ENCODE data around the gene RXFP1.

RXFP1 gene

DNA sequence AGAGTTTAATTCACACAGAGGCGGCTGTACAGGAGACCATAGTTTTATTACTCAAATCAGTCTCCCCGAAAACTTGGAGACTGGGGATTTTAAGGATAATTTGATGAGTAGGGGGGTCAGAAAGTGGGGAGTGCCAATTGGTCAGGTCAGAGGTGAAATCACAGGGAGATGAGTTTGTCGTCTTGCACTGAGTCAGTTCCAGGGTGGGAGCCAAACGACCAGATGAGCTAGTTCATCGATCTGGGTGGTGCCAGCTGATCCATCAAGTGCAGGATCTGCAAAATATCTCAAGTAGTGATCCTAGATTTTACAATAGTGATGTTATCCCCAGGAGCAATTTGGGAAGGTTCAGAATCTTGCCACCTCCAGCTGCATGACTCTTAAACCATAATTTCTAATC is 154.4 kb downstream of the RXFP1 start:
- Histone ChIP-seq H3K27me3 (ENCODE audit: control insufficient read depth in 5 of 5, insufficient read depth in 4 of 5, low read length in 5 of 5) (peaks cover 0 to 2% (median 0%) of the 10 kb centered on the region in 5 donors), H3K4me1 (ENCODE audit: control insufficient read depth in 5 of 5, insufficient read depth in 5 of 5, low read length in 5 of 5) (peaks cover 4 to 26% (median 16%) of the 10 kb centered on the region in 5 donors), H3K4me3 (ENCODE audit: low read depth in 1 of 5, low read length in 5 of 5) (no peak overlapping the region), H3K36me3 (ENCODE audit: control insufficient read depth in 5 of 5, insufficient read depth in 5 of 5, low read length in 5 of 5) (no peaks in the 10 kb centered on the region), H3K9me3 (ENCODE audit: control insufficient read depth in 5 of 5, low read length in 5 of 5) (no peaks in the 10 kb centered on the region), H3K27ac (ENCODE audit: low read depth, low read length) (no peak overlapping the region), H3K9ac (ENCODE audit: low read length in 5 of 5) (no peak overlapping the region)

DNA sequence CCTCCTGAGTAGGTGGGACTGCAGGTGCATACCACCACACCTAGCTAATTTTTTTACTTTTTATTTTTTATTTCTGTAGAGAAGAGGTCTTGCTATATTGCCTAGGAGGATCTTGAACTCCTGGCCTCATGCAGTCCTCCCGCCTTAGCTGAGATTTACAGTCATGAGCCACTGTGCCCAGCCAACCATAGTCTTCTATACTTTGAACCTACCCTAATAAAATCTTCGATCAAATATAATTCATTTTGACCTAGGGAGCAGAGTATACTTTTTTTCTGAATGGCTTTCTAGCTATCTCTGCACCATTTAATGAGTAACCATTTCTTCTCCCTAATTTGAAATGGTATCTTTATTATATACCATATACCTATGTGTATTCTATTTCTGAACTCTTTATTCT is 157.1 kb downstream of the RXFP1 start:
- H3K36me3 ChIP-seq (ENCODE audit: control insufficient read depth in 5 of 5, insufficient read depth in 5 of 5, low read length in 5 of 5), result peaks cover 0 to 4% (median 0%) of the 10 kb centered on the region in 5 donors
- H3K4me1 ChIP-seq (ENCODE audit: control insufficient read depth in 5 of 5, insufficient read depth in 5 of 5, low read length in 5 of 5), result peaks cover 0 to 19% (median 8%) of the 10 kb centered on the region in 5 donors
- no peaks in the 10 kb centered on the region for H3K9me3 ChIP-seq (ENCODE audit: control insufficient read depth in 5 of 5, low read length in 5 of 5)
- no peak overlapping the region for H3K27ac ChIP-seq (ENCODE audit: low read depth, low read length)
- H3K4me3 ChIP-seq (ENCODE audit: low read depth in 1 of 5, low read length in 5 of 5), result no peak overlapping the region
- no peak overlapping the region for H3K9ac ChIP-seq (ENCODE audit: low read length in 5 of 5)
- no peaks in the 10 kb centered on the region for H3K27me3 ChIP-seq (ENCODE audit: control insufficient read depth in 5 of 5, insufficient read depth in 4 of 5, low read length in 5 of 5)

DNA sequence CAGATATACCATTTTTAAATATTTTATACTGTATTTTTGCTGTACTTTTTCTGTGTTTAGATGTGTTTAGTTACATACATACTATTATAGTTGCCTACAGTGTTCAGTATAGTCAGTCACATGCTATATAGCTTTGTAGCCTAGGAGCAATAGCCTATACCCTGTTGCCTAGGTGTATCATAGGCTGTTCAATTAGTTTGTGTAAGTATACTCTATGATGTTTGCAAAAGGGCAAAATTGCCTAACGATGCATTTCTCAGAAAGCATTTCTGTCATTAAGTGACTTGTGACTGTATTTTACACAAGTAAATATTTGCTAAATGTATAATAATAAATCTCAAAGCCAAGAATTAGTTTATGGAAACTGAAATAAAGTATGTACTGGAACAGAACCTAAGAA is 159.9 kb downstream of the RXFP1 start:
- Histone ChIP-seq H3K4me3 (ENCODE audit: low read depth in 1 of 5, low read length in 5 of 5) (no peak overlapping the region), H3K9me3 (ENCODE audit: control insufficient read depth in 5 of 5, low read length in 5 of 5) (no peaks in the 10 kb centered on the region), H3K27ac (ENCODE audit: low read depth, low read length) (peak overlapping the region; percentile 14), H3K36me3 (ENCODE audit: control insufficient read depth in 5 of 5, insufficient read depth in 5 of 5, low read length in 5 of 5) (peaks cover 8 to 22% (median 17%) of the 10 kb centered on the region in 5 donors), H3K4me1 (ENCODE audit: control insufficient read depth in 5 of 5, insufficient read depth in 5 of 5, low read length in 5 of 5) (peaks cover 0 to 13% (median 8%) of the 10 kb centered on the region in 5 donors), H3K27me3 (ENCODE audit: control insufficient read depth in 5 of 5, insufficient read depth in 4 of 5, low read length in 5 of 5) (no peaks in the 10 kb centered on the region), H3K9ac (ENCODE audit: low read length in 5 of 5) (no peak overlapping the region)

DNA sequence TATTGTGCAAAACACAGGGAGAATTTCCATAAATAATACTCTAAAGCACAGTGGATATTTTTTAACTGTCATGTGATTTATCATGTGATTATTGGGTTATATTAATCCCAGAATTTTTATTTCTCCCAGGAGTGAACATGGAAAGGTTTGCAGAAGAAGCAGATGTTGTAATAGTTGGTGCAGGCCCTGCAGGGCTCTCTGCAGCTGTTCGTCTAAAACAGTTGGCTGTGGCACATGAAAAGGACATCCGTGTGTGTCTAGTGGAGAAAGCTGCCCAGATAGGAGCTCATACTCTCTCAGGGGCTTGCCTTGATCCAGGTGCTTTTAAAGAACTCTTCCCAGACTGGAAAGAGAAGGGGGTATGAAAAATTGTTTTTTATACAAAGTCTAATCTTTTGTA is 160.4 kb downstream of the RXFP1 start:
- Histone ChIP-seq H3K9me3 (ENCODE audit: control insufficient read depth in 5 of 5, low read length in 5 of 5) (no peaks in the 10 kb centered on the region), H3K4me1 (ENCODE audit: control insufficient read depth in 5 of 5, insufficient read depth in 5 of 5, low read length in 5 of 5) (peaks cover 0 to 13% (median 8%) of the 10 kb centered on the region in 5 donors), H3K27ac (ENCODE audit: low read depth, low read length) (peak overlapping the region; percentile 14), H3K4me3 (ENCODE audit: low read depth in 1 of 5, low read length in 5 of 5) (no peak overlapping the region), H3K36me3 (ENCODE audit: control insufficient read depth in 5 of 5, insufficient read depth in 5 of 5, low read length in 5 of 5) (peaks cover 12 to 26% (median 22%) of the 10 kb centered on the region in 5 donors), H3K27me3 (ENCODE audit: control insufficient read depth in 5 of 5, insufficient read depth in 4 of 5, low read length in 5 of 5) (no peaks in the 10 kb centered on the region), H3K9ac (ENCODE audit: low read length in 5 of 5) (no peak overlapping the region)

DNA sequence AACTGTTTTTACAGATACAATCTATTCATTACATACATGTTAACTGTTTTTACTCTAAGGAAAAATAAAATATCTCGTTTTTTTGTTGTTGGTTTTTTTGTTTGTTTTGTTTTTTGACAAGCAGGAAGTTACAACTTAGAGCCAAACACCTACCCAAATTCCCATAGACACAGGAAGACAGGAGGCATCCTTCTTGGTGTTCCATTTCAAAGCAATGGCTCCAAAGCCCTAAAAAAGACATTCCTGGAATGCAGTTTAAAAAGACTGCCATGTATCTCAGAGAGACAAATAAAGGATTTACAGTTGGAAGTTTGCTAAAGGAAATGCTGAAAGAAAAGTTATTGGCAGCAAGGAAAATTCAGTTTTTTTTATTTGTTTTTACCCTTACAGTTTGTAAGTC is 167.1 kb downstream of the RXFP1 start:
- H3K4me1 ChIP-seq (ENCODE audit: control insufficient read depth in 5 of 5, insufficient read depth in 5 of 5, low read length in 5 of 5), result peaks cover 0 to 6% (median 0%) of the 10 kb centered on the region in 5 donors
- H3K4me3 ChIP-seq (ENCODE audit: low read depth in 1 of 5, low read length in 5 of 5), result no peak overlapping the region
- no peak overlapping the region for H3K9ac ChIP-seq (ENCODE audit: low read length in 5 of 5)
- H3K27me3 ChIP-seq (ENCODE audit: control insufficient read depth in 5 of 5, insufficient read depth in 4 of 5, low read length in 5 of 5), result no peaks in the 10 kb centered on the region
- no peak overlapping the region for H3K27ac ChIP-seq (ENCODE audit: low read depth, low read length)
- H3K9me3 ChIP-seq (ENCODE audit: control insufficient read depth in 5 of 5, low read length in 5 of 5), result no peaks in the 10 kb centered on the region
- H3K36me3 ChIP-seq (ENCODE audit: control insufficient read depth in 5 of 5, insufficient read depth in 5 of 5, low read length in 5 of 5), result peaks cover 18 to 42% (median 35%) of the 10 kb centered on the region in 5 donors

All from subcutaneous abdominal adipose tissue (tissue), 5 donors.